Smooth muscle cell (in vitro differentiated cells): Measurements from ENCODE around the gene CFHR4. TPM values are rescaled to one million over a fixed set of nuclear protein-coding genes. Genes with fewer than 3 reads are reported as not detected.

Experiments used
- DNase-seq: peaks from one replicate; lab custom pipeline; 2025; ENCODE audit not compliant: unreplicated experiment; lab: John Stamatoyannopoulos, UW
- H2AFZ ChIP-seq: fragments of 200-600 bp; sonication (generic); 2 replicates; pipeline ENCODE4 v1.6.0; 2016; ENCODE audit warnings: antibody characterized with exemption, low read depth, mild to moderate bottlenecking
- H3F3A ChIP-seq: fragments of 200-600 bp; sonication (generic); 2 replicates; pipeline ENCODE4 v1.6.0; 2017; ENCODE audit warnings: antibody characterized with exemption, low read depth
- H3K27ac ChIP-seq: fragments of 200-600 bp; sonication (generic); 2 replicates; pipeline ENCODE4 v1.5.1; 2016; ENCODE audit warnings: low read depth, mild to moderate bottlenecking
- H3K27me3 ChIP-seq: fragments of 200-600 bp; sonication (generic); 2 replicates; pipeline ENCODE4 v1.6.1; 2016; ENCODE audit warnings: low read depth, mild to moderate bottlenecking
- H3K36me3 ChIP-seq: fragments of 200-600 bp; sonication (generic); 2 replicates; pipeline ENCODE4 v1.5.1; 2016; ENCODE audit warnings: low read depth
- H3K4me1 ChIP-seq: fragments of 200-600 bp; sonication (generic); 2 replicates; pipeline ENCODE4 v1.5.1; 2016; ENCODE audit warnings: low read depth
- H3K4me2 ChIP-seq: fragments of 200-600 bp; sonication (generic); 2 replicates; pipeline ENCODE4 v1.6.0; 2016; ENCODE audit warnings: mild to moderate bottlenecking
- H3K4me3 ChIP-seq: fragments of 200-600 bp; sonication (generic); 2 replicates; pipeline ENCODE4 v1.5.1; 2016; ENCODE audit warnings: mild to moderate bottlenecking
- H3K79me2 ChIP-seq: fragments of 200-600 bp; sonication (generic); 2 replicates; pipeline ENCODE4 v1.6.0; 2016; ENCODE audit warnings: low read depth, mild to moderate bottlenecking
- H3K9ac ChIP-seq: fragments of 200-600 bp; sonication (generic); 2 replicates; pipeline ENCODE4 v1.6.0; 2016; ENCODE audit warnings: low read depth
- H3K9me3 ChIP-seq: fragments of 200-600 bp; sonication (generic); replicated peaks from 2 replicates; pipeline ENCODE4 v1.5.1; 2016; ENCODE audit warnings: low read depth
- H4K20me1 ChIP-seq: fragments of 200-600 bp; sonication (generic); 2 replicates; pipeline ENCODE4 v1.6.0; 2016; ENCODE audit warnings: low read depth
- WGBS: methylation state at CpG from one replicate; pipeline ENCODE4 v1.1.7; 2016; ENCODE audit warnings: low lambda C conversion rate; 5-methylcytosine and 5-hydroxymethylcytosine counted together
- polyA plus RNA-seq: library from polyadenylated mRNA; unstranded; fragments of >200 nt; fragmentation: Nextera tagmentation; extraction: Ambion mirVana; gene quantifications from 2 replicates; pipeline ENCODE4 v1.2.1, GENCODE V29; 2016
- total RNA-seq: library from RNA; depleted of rRNA; stranded (reverse); fragments of >200 nt; gene quantifications from 2 replicates; pipeline ENCODE4 v1.2.3, GENCODE V29; 2014
- TF ChIP-seq, protein P1 (sequence below): fragments of 200-600 bp; sonication (generic); IDR thresholded peaks from 2 replicates; pipeline ENCODE4 v1.5.1; 2017; ENCODE audit warnings: borderline replicate concordance, mild to moderate bottlenecking, antibody characterized with exemption; ENCODE audit not compliant: insufficient read depth, poor library complexity, severe bottlenecking

The CFHR4 gene
- total and polyA plus RNA-seq, 2 experiments from 2014 or later: not detected

DNA sequence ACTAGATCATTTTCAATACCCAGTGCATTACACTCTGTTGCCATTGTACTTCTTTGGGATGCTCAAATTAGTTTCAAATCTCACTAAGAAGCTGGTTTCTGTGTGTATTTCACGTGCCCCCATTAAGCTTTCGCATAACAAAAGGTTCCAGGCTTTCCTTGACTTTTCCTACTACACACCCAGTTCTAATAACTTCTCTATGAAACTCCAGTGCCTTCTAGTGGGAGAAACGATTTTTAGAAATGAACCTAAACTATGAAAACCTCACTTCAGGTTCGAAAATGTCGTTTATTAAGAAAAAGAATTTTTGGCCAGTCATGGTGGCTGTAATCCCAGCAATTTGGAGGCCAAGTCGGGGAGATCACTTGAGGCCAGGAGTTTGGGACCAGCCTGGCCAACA, 2.8 kb downstream of the CFHR4 start:
- no peaks in the 10 kb centered on the region for H3K9me3 ChIP-seq
- H3K36me3 ChIP-seq: no peaks in the 10 kb centered on the region
- no peaks in the 10 kb centered on the region for H3K4me1 ChIP-seq
- no peaks in the 10 kb centered on the region for H3K27me3 ChIP-seq
- no peaks in the 10 kb centered on the region for H3F3A ChIP-seq
- 73% methylated on average over 6 of the region's 6 CpGs for WGBS
- H3K9ac ChIP-seq: no peak overlapping the region
- no peak overlapping the region for H3K4me3 ChIP-seq
- TF ChIP-seq, protein P1, sequence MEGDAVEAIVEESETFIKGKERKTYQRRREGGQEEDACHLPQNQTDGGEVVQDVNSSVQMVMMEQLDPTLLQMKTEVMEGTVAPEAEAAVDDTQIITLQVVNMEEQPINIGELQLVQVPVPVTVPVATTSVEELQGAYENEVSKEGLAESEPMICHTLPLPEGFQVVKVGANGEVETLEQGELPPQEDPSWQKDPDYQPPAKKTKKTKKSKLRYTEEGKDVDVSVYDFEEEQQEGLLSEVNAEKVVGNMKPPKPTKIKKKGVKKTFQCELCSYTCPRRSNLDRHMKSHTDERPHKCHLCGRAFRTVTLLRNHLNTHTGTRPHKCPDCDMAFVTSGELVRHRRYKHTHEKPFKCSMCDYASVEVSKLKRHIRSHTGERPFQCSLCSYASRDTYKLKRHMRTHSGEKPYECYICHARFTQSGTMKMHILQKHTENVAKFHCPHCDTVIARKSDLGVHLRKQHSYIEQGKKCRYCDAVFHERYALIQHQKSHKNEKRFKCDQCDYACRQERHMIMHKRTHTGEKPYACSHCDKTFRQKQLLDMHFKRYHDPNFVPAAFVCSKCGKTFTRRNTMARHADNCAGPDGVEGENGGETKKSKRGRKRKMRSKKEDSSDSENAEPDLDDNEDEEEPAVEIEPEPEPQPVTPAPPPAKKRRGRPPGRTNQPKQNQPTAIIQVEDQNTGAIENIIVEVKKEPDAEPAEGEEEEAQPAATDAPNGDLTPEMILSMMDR: no peak
- H3K27ac ChIP-seq: no peak overlapping the region
- H2AFZ ChIP-seq: no peak overlapping the region
- no peaks in the 10 kb centered on the region for H3K79me2 ChIP-seq
- H4K20me1 ChIP-seq: no peaks in the 10 kb centered on the region
- DNase-seq: no peak
- no peak overlapping the region for H3K4me2 ChIP-seq

DNA sequence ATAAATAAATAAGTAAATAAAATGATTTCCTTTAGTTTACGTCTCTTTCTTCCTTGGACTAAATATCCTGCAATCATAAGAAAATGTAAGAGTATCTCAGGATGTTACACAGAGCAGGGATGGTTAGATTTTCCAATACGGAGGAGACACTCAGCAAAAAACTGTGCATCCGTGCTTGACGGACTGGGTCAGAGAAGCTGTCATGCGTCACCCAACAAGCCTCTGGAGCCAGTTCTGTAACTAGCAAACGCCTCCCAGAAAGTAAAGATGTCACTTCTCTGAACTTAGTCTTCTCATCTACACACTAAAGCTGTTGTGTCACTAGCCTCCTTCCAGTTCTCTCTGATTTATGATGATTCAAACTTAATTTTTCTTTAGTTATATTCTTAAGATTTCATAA, 3.4 kb downstream of the CFHR4 start:
- TF ChIP-seq, protein P1: no peak
- Histone ChIP-seq H3K4me1 (no peaks in the 10 kb centered on the region), H3F3A (no peaks in the 10 kb centered on the region), H3K9me3 (no peaks in the 10 kb centered on the region), H3K9ac (no peak overlapping the region), H3K79me2 (no peaks in the 10 kb centered on the region), H3K27ac (no peak overlapping the region), H3K27me3 (no peaks in the 10 kb centered on the region), H3K4me2 (no peak overlapping the region), H2AFZ (no peak overlapping the region), H3K4me3 (no peak overlapping the region), H4K20me1 (no peaks in the 10 kb centered on the region), H3K36me3 (no peaks in the 10 kb centered on the region)
- WGBS: 82% methylated on average over 6 of the region's 6 CpGs
- DNase-seq: no peak

DNA sequence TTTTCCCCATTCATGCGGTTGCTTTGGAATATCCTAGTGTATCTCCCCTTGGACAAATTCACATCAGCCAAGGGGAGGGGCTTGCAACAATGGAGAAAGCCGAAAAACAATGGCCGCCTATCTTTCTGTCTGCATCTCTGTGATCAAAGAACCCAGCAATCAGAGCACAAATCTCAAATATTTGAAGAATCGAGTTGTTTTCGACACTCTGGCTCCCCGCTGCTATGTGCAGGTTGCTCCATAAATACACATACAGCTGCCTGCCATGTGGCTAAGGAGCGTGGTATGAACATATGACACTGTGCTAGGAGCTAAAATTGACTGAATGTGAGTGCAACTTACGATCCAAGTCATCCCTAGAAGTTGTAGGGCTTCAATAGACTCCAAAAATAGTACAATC, 8.5 kb downstream of the CFHR4 start:
- Histone ChIP-seq H3K4me1 (no peaks in the 10 kb centered on the region), H3K9me3 (no peaks in the 10 kb centered on the region), H2AFZ (no peak overlapping the region), H4K20me1 (no peaks in the 10 kb centered on the region), H3K4me2 (no peak overlapping the region), H3K9ac (no peak overlapping the region), H3K27me3 (no peaks in the 10 kb centered on the region), H3F3A (no peaks in the 10 kb centered on the region), H3K27ac (no peak overlapping the region), H3K36me3 (no peaks in the 10 kb centered on the region), H3K79me2 (no peaks in the 10 kb centered on the region), H3K4me3 (no peak overlapping the region)
- TF ChIP-seq, protein P1: no peak
- 79% methylated on average over 8 of the region's 8 CpGs for WGBS
- DNase-seq: no peak

DNA sequence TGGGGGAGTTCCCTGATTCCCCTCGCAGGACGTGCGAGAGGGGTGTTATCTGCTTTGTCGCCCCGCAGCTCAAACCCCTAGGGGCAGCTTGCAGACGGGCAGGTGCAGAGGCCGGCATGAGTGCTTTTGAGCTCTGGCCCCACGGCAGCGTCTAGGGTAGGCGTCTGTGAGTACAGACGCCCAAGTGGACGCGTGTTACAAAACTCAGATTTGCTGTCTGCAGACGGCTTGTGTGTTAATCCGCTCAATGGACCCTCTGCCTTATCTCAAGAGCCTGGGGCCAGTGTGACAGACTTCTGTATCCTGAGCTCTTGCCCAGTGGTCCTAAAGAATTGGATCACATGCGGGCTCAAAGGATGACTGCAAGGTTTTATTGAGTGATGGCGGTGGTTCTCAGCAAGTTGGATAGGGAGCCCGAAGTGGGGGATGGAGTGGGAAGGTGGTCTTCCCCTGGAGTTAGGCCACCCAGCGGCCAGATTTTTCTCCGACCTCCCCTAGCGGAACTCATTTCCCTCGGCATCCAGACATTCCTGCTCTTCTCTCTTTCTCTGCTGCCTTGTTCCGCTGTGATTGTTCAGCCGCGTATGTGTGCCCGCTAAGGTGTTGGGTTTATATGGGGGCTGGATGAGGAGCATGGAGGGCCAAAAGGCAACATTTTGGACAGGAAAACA, 9.4 kb downstream of the CFHR4 start:
- Histone ChIP-seq H3K9ac (no peak overlapping the region), H3K36me3 (no peaks in the 10 kb centered on the region), H3K4me3 (no peak overlapping the region), H3K79me2 (no peaks in the 10 kb centered on the region), H3K9me3 (no peaks in the 10 kb centered on the region), H3K4me2 (peak overlapping the region; percentile 21), H3F3A (no peaks in the 10 kb centered on the region), H2AFZ (no peak overlapping the region), H4K20me1 (no peaks in the 10 kb centered on the region), H3K4me1 (no peaks in the 10 kb centered on the region), H3K27ac (no peak overlapping the region), H3K27me3 (no peaks in the 10 kb centered on the region)
- 67% methylated on average over 26 of the region's 26 CpGs for WGBS
- TF ChIP-seq, protein P1: no peak
- no peak for DNase-seq
